Heart left ventricle (tissue), 16 donors: Measurements from ENCODE around the gene MAGI2. TPM values are rescaled to one million over a fixed set of nuclear protein-coding genes. Genes with fewer than 3 reads are reported as not detected.

Experiments used
- ATAC-seq, 4 donors: fragments of 200-7000 bp; cut with Tn5 transposase; one replicate each; pipeline ENCODE4 v1.9.1; 2020 to 2022; ENCODE audit warnings: moderate library complexity in 4 of 4, mild to moderate bottlenecking in 3 of 4, moderate number of reproducible peaks in 1 of 4
- DNase-seq, 5 donors: peaks; one replicate each; pipeline ENCODE4 v3.0.0-alpha.2; 2020
- H3K27ac ChIP-seq, 12 donors: fragments of 200-600 bp; sonication (generic) in 4 of 12; one replicate each; pipeline versions ENCODE4 v1.5.0 to v1.8.0; 2016 to 2022; ENCODE audit warnings: mild to moderate bottlenecking in 2 of 12
- H3K27me3 ChIP-seq, 9 donors: fragments of 200-600 bp; sonication (generic) in 2 of 9; one replicate each; pipeline versions ENCODE4 v1.5.1 to v1.8.0; 2016 to 2022; ENCODE audit warnings: mild to moderate bottlenecking in 3 of 9
- H3K36me3 ChIP-seq, 9 donors: fragments of 200-600 bp; sonication (generic) in 2 of 9; one replicate each; pipeline versions ENCODE4 v1.5.0 to v1.8.0; 2018 to 2022; ENCODE audit warnings: mild to moderate bottlenecking in 2 of 9
- H3K4me1 ChIP-seq, 12 donors: fragments of 200-600 bp; sonication (generic) in 4 of 12; one replicate each; pipeline versions ENCODE4 v1.5.0 to v1.8.0; 2016 to 2022; ENCODE audit warnings: mild to moderate bottlenecking in 3 of 12
- H3K4me3 ChIP-seq, 12 donors: fragments of 200-600 bp; sonication (generic) in 4 of 12; one replicate each; pipeline versions ENCODE4 v1.5.0 to v1.8.0; 2017 to 2022; ENCODE audit warnings: mild to moderate bottlenecking in 9 of 12, moderate library complexity in 4 of 12
- H3K9me3 ChIP-seq, 12 donors: fragments of 200-600 bp; sonication (generic) in 4 of 12; one replicate each; pipeline versions ENCODE4 v1.5.0 to v1.8.0; 2016 to 2022; ENCODE audit warnings: mild to moderate bottlenecking in 1 of 12
- POLR2A ChIP-seq, 2 donors: fragments of 450-650 bp; IDR thresholded peaks; one replicate each; pipeline ENCODE4 v1.6.1; 2017; ENCODE audit warnings: antibody characterized with exemption in 2 of 2, mild to moderate bottlenecking in 2 of 2, moderate library complexity in 2 of 2
- WGBS, 4 donors: extraction: QIAGEN DNeasy Blood & Tissue Kit in 2 of 4; methylation state at CpG; one replicate each; pipeline versions ENCODE4 v1.1.5 to v1.1.7; 2013 to 2018; 5-methylcytosine and 5-hydroxymethylcytosine counted together
- intact Hi-C, 10 donors: fragments of 100-400 bp; cut with DNase I; formaldehyde crosslinking; loops; one replicate each; pipeline versions ENCODE4 v1.11.1 to v1.14.2; 2022
- polyA plus RNA-seq, 2 donors: library from polyadenylated mRNA; stranded (reverse); fragments of 200-250 nt; gene quantifications; one replicate each; pipeline ENCODE4 v1.2.3, GENCODE V29; 2013
- total RNA-seq, 9 donors: library from RNA; depleted of rRNA in 2 of 9; stranded (reverse); fragments of >200 nt in 2 of 9; fragmentation: NEBNext Ultra II Directional in 3 of 9; extraction: Animal tissue kit (Norgen Biotek cat#: 25700) in 3 of 9; gene quantifications; one replicate each; pipeline versions ENCODE4 v1.1.0 to v1.2.4, GENCODE V29; 2016 to 2023
- TF ChIP-seq, protein P1 (sequence below), 12 donors: fragments of 200-600 bp; sonication (generic) in 4 of 12; IDR thresholded peaks; one replicate each; pipeline versions ENCODE4 v1.5.0 to v1.8.0; 2018 to 2022; ENCODE audit warnings: antibody characterized with exemption in 12 of 12, mild to moderate bottlenecking in 5 of 12
- donor health status: ischemic (EF 13 %, LVEDD 7.1; RV severe dilation, severe dysfunction).
- donor health status: healthy with polysubstance abuse.
- donor health status: DM: no; HTN: yes; CAD: no.
- donor health status: DM: no; HTN: no; CAD: no.
- donor health status: ischemic (EF 25% LVEDD 6.9; RV normal size, moderate dysfunction).
- donor health status: ischemic (EF 25% LVEDD 5.7; RV mildly dilated, moderate dysfunction).
- donor health status: healthy.
- donor health status: DM: yes; HTN: yes; CAD: no.
- donor health status: ischemic (EF 35%, LVEDD 5.7; RV mildly dilated, moderate dysfunction).
- donor health status: nonischemic (EF 11% LVEDD 7.7; RV severe dilation, severe dysfunction).
- donor health status: DM: yes; HTN: yes; CAD: no.
- donor health status: PGD.
- donor health status: ischemic (EF 29% LVEDD 5.4; RV normal size, mild dysfunction).
- donor health status: nonischemic (EF 23%, LVEDD 6.1; RV moderate dilation, normal function).

Gene MAGI2
- total and polyA plus RNA-seq, 11 donors: 1.1 to 6.8 (median 3.8) TPM

DNA sequence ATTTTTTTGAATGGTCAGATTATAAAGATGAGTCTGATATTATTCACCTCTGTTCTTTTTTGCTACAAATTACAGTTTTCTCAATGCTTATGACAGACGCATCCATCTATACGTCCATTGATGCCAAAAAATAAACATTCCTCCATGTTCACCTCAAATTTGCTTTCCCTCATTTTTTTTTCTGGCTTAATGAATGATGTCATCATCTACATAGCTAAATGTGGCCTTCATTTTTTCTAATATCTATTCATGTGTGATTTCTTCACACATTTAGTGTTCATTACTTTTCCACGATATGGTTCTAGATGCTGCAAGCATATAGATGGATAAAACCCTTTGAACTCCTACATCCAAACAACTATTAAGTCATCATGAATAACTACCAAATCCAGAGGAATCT is 163.1 kb downstream of the MAGI2 start:
- 90 to 92% (median 92%) methylated on average over 3 of the region's 3 CpGs for WGBS, 4 donors
- intact Hi-C loops: loop anchor here in 2 of 10 donors (10.0 kb wide), 2 partner anchors 254 to 444 kb away; no protein-coding TSS in a partner anchor
- no peak overlapping the region for H3K27ac ChIP-seq

DNA sequence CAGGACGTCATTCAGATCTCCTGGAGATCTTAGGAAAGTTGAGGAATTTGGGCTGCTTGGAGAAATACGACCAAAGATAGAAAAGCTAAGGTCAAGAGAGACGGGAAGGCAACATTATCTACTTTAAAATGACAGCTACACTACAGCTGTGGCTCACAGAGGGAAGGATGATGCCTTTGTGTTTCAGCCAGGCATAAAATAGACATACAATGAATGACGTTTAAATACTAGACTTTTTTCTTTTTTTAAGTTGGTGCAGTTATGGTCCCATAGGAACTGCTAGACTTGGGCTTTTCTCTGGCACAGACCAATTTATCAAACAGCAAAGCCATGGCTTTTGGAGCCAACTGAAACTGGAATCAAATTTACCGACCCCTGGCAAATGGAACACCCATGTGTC is 164.8 kb downstream of the MAGI2 start:
- no peaks in the 10 kb centered on the region for H3K4me1 ChIP-seq
- no peak for DNase-seq
- H3K27ac ChIP-seq: no peak overlapping the region
- no peaks in the 10 kb centered on the region for H3K36me3 ChIP-seq
- no peak for ATAC-seq
- WGBS, 4 donors: 47 to 60% (median 51%) methylated on average over 5 of the region's 5 CpGs
- H3K27me3 ChIP-seq: no peaks in the 10 kb centered on the region
- TF ChIP-seq POLR2A (IDR thresholded peaks at IDR 0.05): no peak
- TF ChIP-seq, protein P1, sequence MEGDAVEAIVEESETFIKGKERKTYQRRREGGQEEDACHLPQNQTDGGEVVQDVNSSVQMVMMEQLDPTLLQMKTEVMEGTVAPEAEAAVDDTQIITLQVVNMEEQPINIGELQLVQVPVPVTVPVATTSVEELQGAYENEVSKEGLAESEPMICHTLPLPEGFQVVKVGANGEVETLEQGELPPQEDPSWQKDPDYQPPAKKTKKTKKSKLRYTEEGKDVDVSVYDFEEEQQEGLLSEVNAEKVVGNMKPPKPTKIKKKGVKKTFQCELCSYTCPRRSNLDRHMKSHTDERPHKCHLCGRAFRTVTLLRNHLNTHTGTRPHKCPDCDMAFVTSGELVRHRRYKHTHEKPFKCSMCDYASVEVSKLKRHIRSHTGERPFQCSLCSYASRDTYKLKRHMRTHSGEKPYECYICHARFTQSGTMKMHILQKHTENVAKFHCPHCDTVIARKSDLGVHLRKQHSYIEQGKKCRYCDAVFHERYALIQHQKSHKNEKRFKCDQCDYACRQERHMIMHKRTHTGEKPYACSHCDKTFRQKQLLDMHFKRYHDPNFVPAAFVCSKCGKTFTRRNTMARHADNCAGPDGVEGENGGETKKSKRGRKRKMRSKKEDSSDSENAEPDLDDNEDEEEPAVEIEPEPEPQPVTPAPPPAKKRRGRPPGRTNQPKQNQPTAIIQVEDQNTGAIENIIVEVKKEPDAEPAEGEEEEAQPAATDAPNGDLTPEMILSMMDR (IDR thresholded peaks at IDR 0.05): no peak
- H3K4me3 ChIP-seq: no peak overlapping the region
- no peaks in the 10 kb centered on the region for H3K9me3 ChIP-seq
- intact Hi-C loops: no loop called here

More for the DNA sequence above, 163.1 kb downstream of the MAGI2 start:
- TF ChIP-seq POLR2A (IDR thresholded peaks at IDR 0.05): no peak
- TF ChIP-seq, protein P1 (IDR thresholded peaks at IDR 0.05): no peak
- H3K27me3 ChIP-seq: no peaks in the 10 kb centered on the region
- H3K36me3 ChIP-seq: no peaks in the 10 kb centered on the region
- no peak for ATAC-seq
- H3K4me1 ChIP-seq: no peaks in the 10 kb centered on the region
- H3K4me3 ChIP-seq: no peak overlapping the region
- H3K9me3 ChIP-seq: no peaks in the 10 kb centered on the region
- no peak for DNase-seq

DNA sequence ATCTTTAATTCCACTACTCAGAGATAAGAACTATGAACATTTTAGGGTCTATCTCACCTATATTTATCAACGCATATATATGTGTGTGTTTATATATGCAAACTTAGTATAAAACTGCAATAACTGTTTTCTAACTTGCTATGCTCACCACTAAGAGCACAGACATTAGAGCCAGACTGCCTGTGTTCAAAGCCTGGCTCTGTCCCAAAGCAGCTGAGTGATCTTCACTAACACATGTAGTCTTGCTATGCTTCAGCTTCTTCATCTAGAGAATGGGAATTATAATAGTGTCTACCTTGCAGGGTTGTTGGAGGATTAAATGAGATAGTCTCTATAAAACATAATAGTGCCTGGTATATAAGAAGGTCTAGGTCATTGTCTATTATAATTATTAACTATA is 165.5 kb downstream of the MAGI2 start:
- WGBS, 4 donors: 84 to 90% (median 85%) methylated on average over 1 of the region's 1 CpG
- ATAC-seq (no peak), DNase-seq (no peak)
- H3K27ac ChIP-seq: no peak overlapping the region
- H3K27me3 ChIP-seq: no peaks in the 10 kb centered on the region
- intact Hi-C loops: no loop called here
- H3K36me3 ChIP-seq: no peaks in the 10 kb centered on the region
- no peaks in the 10 kb centered on the region for H3K9me3 ChIP-seq
- H3K4me1 ChIP-seq: no peaks in the 10 kb centered on the region
- no peak for TF ChIP-seq POLR2A (IDR thresholded peaks at IDR 0.05)
- TF ChIP-seq, protein P1 (IDR thresholded peaks at IDR 0.05): no peak
- H3K4me3 ChIP-seq: no peak overlapping the region

DNA sequence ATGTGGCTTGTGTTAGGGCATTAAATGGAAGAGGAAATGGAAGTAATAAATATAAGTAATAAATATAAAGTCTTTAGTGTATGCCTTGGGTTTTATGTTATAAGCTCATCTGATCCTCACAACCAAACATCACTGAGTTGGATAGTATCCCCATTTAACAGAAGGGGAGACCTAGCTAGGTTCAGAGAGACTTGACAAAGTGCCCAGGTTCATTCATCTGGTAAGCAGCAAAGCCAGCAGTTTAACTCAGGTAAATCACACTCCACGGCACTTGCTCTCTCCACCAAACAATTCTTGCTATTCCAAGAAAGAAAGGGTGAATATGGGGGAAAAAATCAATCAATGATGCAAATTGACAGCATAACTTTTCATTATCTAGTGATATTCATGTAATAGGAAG is 167.3 kb downstream of the MAGI2 start:
- Histone ChIP-seq H3K4me3 (no peak overlapping the region), H3K27me3 (no peaks in the 10 kb centered on the region), H3K9me3 (no peaks in the 10 kb centered on the region), H3K4me1 (peaks cover 0 to 5% (median 0%) of the 10 kb centered on the region in 12 donors), H3K27ac (no peak overlapping the region), H3K36me3 (no peaks in the 10 kb centered on the region)
- no peak for ATAC-seq
- 0 to 55% (median 44%) methylated on average over 1 of the region's 1 CpG for WGBS, 4 donors
- intact Hi-C loops: no loop called here
- TF ChIP-seq, protein P1 (IDR thresholded peaks at IDR 0.05): no peak
- TF ChIP-seq POLR2A (IDR thresholded peaks at IDR 0.05): no peak
- no peak for DNase-seq
